NCI-H748 (cell line): ENCODE measurements around the gene MRPS23.
"Not testable (repeated sequence)": the region's sequence is repeated elsewhere in the genome, so short reads cannot be mapped to it uniquely, and the experiment has no call there.

Experiments
- DNase-seq: peaks from one replicate; lab custom pipeline; 2025; ENCODE audit not compliant: unreplicated experiment; lab: John Stamatoyannopoulos, UW

Gene MRPS23

DNA sequence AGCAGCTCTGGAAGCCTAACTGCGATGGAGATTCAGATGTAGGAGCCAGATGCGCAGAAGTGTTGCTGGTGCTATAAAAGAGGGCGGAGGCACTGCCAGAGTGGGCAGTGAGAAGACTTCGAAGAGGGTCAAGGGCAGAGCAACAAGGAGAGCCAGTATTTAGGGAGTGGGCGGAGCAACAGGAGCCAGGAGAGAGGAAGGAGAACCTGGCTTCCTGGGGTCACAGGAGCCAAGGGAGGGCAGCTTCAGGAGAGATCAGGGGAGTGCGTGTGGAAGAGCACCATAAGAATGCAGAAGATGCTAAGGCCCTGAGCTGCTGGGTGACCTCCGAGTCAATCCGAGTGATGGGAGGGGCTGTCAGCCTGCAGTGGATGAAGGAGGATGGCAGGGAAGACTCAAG, 14.4 kb upstream of the MRPS23 start:
- DNase-seq: no peak

DNA sequence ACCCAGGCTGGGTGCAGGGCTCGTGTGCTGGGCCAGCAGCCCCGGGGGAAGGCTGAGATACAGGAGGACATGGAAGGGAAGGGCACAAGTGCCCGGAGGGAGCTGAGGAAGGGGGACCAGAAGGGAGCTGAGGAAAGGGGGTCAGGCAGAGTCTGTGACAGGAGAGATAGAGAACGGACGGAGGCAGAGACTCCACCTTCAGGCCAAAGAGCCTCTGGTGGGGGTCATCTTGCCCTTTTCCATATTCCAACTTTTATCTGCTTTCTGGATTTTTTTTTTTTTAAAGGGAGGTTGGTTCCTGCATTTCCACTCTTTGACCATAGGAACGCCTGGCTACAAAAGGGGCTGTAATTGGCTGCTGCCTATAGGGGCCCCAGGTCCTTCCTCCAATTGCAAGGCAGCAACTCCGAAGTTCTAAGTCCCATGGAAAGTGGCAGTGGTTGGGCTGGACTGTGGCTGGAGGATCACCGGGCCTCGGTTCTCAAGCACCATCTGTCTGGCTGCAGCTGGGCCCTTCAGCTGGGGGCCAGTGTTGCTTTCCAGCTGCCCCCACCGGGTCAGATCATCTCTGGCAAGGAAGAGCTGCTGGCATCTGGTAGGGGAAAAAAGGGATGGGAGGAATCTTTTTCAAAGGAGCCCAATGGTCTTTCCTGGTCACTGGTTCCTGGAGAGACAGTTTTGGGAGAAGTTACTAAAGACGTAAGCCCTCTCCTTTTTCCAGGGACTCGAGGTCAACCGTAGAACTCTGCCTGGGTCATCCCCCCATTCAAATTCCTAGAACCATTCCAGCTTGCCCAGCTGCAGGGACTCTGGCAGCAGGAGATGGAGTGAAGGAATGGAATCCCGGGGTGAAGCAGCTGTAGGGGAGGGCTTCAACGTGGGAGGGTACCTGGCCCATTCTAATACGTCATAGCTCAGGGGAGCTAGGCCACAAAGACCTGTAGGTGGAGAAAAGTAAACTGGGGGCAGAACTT, 13.1 kb upstream of the MRPS23 start:
- no peak for DNase-seq

DNA sequence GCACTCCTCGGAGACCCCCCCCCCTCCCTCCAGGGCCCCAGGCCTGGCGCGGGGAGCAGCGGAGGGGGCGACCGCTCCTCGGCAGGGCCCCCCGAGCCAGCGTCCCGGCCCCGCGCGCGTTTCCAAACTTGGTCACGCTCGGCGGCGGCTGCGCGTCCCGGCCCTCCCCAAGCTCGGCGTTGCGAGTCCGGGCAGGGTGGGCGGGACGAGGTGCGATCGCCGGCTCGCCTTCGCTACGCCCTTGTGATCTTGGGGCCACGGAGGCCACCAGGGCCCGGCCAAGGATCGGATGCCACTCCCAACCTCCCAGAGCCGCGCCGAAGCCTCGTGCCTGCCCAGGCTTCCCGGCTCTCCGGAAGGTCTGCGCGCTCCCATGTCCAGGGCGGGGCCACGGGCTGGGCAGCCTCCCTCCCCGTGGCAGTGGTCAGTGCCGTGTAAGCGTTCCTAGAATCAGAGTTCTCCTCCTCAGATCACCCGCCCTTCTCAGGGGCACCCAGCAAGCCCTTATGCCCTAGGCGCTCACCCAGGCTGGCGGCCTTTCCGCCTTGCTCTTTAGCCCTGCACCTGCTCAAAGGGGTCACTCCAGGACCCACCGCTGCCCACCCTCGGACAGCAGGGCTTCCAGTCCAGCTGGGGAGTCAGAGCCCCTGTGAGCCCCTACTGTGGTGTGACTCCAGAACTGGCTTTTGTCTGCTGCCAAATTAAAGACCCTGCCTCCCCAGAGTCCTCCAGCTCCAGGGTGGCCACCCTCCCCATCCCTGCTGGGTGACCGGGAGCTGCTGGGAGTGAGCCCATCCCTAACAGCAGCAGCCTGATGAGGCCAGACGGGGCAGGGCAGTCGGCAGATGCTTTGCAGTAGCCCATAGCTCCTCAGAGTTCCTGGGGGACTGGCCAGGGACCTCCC, 12.2 kb upstream of the MRPS23 start:
- DNase-seq: peak; percentile 40

DNA sequence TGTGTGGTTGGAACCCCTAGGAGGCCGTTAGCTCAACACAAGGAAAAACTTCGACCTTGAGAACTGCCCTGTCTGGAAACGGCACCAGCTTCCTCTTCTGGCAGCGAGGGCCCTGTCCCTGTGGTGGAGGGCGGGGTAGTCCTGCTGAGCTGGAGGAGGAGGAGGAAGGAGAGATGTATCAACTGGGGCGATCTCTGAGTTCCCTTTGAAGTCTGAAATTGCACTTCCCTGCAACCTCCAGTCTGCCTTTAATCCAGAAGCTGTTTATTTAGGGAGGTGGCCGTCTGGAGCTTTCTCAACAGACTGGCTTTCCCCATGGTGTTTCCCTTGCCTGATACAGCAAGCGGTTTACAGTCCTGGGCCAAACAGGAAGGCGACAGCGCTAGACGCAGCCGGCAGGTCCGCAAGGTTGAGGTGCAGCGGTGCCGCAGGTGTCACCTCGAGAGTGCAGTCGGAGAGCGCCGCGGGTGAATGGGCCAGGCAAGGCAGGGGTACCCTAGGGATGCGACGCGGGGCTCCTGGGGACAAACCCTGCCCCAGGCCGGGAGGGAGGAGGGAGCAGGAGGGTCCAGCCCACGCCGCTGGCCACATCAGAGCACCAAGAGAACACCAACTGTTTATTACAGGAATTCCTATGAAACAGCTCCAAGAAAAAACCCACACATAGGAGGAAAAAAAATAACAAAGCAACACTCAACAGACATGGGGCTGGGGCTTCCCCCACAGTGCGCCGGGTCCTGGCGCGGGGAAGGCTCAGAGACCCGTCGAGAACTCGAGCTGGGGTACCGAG, 11.4 kb upstream of the MRPS23 start:
- peak; percentile 61 for DNase-seq

DNA sequence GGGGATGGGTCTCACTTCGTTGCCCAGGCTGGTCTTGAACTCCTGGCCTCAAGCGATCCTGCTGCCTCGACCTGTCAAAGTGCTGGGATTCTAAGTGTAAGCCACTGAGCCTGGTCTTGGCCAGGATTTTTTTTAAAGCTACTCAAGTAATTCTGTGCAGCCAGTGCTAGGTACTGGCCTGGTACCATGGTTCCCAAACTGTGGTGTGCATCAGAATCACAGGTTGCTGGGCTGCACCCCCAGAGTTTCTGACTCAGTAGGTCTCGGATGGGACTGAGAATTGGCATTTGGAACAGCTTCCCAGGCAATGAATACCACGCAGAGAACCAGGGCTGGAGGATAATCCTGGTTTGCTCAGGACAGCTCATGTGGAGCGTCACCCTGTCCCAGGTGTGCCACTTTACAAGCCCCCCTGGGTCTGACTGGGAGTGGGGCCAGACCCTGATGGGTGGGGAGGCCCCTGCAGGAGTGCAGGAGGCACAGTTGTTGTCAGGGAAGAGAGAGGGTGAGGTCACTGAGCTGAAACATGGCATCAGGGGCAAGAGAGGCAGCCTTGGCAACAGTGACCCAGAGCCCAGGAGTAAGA, 10.7 kb upstream of the MRPS23 start:
- DNase-seq: no peak

DNA sequence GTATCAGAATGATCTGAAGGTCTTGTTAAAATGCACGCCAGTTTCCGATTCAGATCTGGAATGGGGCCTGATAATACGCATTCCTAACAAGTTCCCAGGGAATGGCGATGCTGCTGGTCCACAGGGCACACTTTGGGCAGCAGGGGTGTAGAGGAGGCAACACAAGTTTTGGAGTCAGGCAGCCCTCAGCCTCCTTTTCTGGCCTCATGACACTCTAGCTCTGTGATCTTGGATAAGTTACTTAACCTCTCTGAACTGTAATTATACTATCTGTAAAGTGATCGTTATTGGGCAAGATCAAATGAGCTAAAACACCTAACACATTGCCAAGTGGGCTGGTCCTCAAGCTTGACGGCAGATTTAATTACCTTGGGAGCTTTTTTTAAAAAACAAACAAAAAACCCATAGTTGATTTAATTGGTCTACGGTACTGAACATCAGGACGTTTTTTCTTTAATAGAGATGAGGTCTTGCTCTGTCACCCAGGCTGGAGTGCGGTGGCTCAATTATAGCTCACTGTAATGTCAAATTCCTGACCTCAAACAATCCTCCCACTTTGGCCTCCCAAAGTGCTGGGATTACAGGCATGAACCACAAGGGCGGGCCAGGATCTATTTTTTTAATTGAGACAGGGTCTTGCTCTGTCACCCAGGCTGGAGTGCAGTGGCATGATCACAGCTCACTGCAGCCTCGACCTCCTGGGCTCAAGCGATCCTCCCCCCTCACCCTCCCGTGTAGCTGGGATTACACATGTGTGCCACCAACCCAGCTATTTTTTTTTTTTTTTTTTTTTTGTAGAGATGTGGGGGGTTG, 10.0 kb upstream of the MRPS23 start:
- no peak for DNase-seq

DNA sequence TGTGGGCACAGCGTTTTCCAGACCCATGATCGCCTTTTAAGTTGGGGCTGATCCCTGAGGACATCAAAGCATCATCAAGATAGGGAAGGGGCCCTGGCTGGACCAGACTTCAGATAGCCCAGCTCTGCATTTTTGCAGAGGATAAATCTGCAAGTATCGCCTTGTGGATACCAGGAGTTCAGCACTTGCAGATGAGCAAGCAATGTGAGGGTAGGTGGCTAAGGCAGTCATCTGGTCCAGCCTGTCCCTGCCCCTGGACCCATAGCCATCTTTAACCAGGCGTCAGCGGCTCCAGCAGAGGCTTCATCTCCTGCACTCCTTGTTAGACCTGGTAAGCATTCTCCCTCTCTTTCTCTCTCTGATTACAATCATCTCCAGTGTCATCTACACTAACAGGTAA, 9.0 kb upstream of the MRPS23 start:
- no peak for DNase-seq

DNA sequence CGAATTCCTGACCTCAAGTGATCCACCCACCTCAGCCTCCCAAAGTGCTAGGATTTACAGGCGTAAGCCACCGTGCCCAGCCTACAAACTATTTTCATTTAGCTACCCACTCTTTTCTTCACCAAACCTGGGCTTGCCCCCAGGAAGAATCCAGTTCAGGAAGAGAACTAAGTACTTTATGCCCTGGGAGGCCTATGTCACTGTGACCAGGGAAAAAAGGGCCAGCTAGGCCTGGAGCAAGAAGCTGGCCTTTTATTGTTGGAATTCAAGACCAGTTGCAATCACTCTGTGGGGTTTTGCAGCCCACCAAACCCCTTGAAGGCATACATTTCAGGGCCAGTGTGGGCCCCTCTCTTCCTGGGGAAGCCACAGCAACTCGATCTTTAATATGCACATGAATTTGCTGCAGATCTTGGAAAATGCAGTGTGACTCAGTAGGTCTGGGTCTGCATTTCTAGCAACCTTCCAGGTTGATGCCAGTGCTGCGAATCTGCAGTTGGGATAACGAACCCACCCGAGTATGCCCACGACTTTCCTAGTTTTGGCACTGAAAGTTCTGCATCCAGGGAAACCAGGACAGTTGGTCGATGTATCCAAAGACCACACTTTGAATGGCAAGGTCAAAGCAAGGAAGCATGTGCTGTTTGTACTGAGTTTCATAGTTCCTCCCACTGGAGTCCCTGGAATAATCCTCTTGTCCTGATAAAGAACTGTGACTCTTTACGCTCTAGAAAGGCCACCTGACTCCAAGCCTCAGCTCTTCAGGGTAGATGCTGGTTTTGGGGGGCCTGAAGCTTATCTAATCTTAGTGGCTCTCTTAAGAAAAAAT, 7.2 kb upstream of the MRPS23 start:
- DNase-seq: no peak

DNA sequence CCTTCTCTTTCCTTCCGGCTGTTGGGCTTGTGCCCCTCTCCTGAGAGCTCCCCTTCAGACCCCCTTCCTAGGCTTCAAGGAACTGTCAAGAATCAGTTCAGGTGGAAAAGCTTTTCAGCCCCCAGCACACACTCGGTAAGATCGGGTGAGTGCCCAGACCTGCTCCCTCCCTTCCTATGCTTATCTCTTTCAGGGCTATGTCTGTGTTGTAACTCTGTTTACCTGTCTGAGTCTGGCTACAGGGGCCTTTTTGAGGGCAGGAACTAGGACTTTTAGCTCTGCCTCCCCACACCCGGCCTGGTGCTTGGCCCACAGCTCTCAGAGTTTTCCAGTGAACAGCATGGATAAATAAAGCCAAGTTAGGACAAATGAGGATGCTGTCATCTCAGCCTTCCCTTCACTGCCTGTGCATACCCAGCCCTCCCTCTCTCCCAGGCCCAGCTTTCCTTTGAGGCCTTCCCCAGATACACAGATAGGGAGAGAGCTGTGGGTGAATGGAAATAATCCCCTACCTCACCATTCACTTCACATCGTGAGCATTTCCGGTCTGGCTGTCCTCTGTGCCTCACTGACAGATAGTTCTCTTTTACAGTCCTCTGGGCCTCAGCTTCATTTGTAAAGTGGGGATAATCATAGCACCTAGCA, 5.7 kb upstream of the MRPS23 start:
- no peak for DNase-seq

DNA sequence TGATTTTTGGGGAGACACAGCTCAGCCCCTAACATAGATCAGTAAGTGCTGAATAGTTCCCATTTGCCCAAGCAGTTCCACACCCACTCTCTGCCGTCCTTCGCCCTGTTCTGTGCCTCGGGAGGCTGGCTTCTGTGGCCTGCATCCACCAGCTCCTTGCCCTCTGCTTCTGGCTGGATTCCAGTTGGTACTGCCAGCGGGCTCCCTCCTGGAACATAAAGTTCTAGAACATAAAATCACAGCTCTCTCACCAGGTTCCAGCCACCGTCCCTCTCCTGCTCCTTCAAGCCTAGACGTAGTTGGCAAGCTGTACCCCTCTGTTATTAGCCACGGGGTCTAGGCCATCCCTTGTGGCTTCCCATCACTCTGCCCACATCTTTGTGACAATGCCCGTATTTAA, 3.9 kb upstream of the MRPS23 start:
- no peak for DNase-seq

DNA sequence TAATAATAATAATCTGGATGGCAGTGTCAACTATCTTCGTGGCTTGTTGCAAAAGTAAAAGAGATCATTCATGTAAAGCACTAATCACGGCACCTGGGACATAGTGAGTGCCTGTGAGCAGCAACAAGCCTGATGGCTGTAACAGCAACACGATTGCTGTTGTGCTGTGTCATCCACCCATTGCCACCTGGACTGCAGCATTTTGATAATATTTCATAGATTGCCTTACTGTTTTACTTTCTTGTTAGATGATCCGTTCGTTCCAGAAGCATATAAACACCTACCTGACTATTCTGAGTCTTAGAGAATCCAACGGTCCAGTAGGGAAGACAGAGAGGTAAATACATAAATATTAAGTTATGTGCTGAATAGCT, 3.1 kb upstream of the MRPS23 start:
- no peak for DNase-seq

DNA sequence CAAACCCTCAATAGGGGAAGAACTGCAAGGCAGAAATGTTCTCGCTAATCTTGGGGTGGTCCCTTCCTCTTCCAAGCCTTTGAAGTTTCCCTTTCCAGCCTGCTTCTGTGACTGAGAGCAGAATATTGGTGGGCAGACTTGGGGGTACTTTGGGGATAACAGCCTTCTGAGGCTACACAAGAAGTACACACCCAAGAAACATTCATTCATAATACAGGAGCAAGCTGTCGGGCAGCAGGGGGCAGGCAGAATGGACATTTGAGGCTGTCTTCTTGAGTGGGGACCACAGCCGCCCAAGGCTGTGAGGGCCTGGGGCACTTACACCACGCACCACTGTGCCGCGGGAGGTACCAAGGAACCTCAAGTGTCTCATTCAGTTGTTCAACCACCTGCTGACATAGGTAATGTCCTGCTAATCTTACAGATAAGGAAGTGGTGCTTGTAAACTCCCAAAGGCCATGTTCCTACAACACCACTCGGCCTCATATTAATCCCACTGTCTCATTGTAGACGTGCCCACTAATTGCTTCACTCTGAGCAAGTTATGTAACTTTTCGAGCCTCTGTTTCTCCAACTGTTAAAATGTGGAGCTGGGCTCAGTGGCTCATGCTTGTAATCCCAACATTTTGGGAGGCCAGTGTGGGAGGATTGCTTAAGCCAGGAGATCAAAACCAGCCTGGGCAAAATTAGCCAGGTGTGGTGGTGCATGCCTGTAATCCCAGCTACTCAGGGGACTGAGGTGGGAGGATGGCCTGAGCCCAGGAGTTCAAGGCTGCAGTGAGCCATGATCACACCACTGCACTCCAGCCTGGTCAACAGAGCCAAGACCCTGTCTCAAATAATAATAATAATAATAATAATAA, 2.5 kb upstream of the MRPS23 start:
- no peak for DNase-seq

DNA sequence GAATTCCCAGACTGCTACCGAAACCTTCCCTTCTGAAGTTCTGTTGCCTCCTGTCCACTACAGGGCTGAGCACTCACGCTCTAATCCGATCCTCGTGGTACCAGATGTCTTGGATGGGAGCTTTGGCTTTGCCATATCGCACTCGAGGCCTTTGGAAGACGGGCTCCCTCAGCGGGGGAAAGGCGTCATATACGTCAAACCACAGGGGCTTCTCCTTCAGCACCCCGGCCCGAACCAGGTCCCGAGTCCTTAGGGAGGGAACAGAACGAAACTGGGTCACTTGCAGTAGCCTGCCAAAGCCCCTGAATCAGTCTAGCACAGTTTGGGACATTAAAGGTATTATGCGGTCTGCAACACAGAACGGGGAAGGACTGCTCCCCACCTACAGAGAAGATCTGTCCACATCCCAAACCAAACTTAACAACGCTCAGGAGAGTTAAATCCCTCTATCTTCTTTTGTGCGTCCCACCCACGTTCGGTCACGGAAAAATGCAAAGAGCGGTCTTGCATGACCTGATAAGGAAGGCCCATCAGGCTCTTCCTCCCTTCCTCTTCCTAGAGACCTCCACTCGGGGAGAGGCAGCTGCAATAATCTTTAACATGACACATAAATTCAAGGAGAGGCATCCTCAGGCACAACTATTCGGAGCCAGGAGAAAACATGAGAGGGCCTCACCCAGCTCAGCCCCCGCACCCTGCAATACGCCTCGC, 526 bp downstream of the MRPS23 start:
- no peak for DNase-seq

DNA sequence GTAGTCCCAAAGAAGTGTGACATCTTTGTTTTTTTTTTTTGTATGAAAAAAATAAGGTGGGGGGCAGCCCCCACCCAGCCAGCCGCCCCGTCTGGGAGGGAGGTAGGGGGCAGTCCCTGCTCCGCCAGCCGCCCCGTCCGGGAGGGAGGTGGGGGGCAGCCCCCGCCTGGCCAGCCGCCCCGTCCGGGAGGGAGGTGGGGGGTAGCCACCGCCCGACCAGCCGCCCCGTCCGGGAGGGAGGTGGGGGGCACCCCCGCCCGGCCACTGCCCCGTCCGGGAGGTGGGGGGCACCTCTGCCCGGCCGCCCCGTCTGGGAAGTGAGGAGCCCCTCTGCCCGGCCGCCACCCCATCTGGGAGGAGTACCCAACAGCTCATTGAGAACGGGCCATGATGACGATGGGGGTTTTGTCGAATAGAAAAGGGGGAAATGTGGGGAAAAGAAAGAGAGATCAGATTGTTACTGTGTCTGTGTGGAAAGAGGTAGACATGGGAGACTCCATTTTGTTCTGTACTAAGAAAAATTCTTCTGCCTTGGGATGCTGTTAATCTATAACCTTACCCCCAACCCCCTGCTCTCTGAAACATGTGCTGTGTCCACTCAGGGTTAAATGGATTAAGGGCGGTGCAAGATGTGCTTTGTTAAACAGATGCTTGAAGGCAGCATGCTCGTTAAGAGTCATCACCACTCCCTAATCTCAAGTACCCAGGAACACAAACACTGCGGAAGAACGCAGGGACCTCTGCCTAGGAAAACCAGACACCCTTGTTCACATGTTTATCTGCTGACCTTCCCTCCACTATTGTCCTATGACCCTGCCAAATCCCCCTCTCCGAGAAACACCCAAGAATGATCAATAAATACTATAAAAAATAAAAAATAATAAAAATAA, 3.5 kb downstream of the MRPS23 start:
- not testable (repeated sequence) for DNase-seq

DNA sequence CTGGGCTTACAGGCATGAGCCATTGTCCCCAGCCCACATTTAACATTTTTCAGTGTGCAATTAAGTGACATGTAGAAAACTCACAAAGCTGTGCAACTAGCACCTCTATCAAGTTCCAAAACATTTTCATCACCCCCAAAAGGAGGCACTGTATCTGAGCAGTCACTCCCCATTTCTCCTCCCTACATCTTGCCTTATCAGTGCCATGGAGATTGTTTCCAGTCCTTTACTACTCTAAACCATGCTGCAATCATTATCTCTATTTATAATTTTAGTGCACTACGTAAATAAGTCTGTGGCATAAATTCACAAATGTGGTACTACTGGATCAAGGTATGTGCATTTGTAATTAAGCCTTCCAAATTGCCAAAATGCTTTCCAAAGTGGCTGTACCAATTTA, 7.6 kb downstream of the MRPS23 start:
- DNase-seq: no peak

DNA sequence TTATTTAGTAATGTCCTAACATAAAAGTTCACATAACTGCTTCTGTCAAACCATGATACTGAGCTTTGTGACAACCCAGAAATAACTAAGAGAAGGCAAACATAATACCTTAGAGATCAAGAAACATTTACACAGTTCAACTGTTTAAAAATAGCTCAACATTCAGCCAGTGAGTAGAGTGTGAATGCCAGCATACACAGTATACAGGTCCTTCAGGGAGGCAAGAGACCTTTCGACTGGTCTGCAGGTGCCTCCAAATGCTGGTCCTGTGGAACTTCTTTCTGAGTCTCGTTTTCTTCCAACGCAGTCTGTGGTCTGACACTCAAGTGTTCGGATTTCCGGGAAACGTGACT, 10.3 kb downstream of the MRPS23 start:
- DNase-seq: no peak
